ENCODE data around the gene BRMS1L. TPM values are rescaled to one million over a fixed set of nuclear protein-coding genes. Genes with fewer than 3 reads are reported as not detected.

BRMS1L gene
- total and polyA plus RNA-seq, 2 donors (not counting 3 experiments of a cell fraction or from before 2014, with no cell fraction given), result 4.0 to 7.7 TPM

DNA sequence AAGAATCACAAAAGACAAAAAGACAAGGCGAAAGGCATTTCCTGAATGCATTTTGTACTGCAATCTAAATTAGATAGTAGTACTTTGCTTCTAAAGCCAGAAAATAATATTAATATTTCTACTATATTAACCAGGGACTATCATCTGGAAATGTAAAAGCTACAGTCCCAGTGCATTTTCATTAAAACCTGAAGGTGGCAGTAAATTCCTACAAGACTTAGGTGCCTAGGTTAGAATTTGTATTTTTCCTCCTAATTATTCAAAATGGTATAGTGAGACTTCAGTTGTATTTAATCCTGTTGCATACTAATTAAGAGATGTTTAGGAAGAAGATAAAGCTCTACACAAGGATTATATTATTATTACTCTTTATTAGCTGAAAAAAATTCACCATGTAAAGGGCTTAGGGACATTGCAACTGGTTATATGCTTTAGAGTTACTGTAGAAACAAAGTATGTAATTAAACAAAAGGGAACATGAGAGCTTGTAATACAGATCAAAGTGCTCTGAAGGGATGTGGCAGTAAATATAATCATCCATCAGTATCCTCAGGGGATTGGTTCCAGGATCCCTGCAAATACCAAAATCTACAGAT, 53.6 kb downstream of the BRMS1L start:
- no peaks in the 10 kb centered on the region for H3K36me3 ChIP-seq (ENCODE audit: control insufficient read depth in 2 of 2, extremely low read depth in 1 of 2, insufficient read depth in 2 of 2, low read length in 2 of 2)
- peaks cover 13% of the 10 kb centered on the region for H3K4me1 ChIP-seq (ENCODE audit: control insufficient read depth, extremely low read depth, insufficient read depth, low read length)
- no peaks in the 10 kb centered on the region for H4K20me1 ChIP-seq (replicated peaks; ENCODE audit: control insufficient read depth, extremely low read depth, insufficient read depth, low read length)
- H3K9ac ChIP-seq (replicated peaks; ENCODE audit: extremely low read depth, insufficient read depth, low read length), result no peak overlapping the region
- intact Hi-C loops (cut with micrococcal nuclease), result loop anchor here (1.0 to 5.0 kb wide), 4 partner anchors 52 to 678 kb away; partner anchors contain the start of gene BRMS1L
- TF ChIP-seq POLR2A (IDR thresholded peaks at IDR 0.05; ENCODE audit: low read depth, low read length) (no peak), POLR2AphosphoS5 (IDR thresholded peaks at IDR 0.05; ENCODE audit: insufficient read depth, low read depth, low read length) (no peak)
- TF ChIP-seq, protein P1, sequence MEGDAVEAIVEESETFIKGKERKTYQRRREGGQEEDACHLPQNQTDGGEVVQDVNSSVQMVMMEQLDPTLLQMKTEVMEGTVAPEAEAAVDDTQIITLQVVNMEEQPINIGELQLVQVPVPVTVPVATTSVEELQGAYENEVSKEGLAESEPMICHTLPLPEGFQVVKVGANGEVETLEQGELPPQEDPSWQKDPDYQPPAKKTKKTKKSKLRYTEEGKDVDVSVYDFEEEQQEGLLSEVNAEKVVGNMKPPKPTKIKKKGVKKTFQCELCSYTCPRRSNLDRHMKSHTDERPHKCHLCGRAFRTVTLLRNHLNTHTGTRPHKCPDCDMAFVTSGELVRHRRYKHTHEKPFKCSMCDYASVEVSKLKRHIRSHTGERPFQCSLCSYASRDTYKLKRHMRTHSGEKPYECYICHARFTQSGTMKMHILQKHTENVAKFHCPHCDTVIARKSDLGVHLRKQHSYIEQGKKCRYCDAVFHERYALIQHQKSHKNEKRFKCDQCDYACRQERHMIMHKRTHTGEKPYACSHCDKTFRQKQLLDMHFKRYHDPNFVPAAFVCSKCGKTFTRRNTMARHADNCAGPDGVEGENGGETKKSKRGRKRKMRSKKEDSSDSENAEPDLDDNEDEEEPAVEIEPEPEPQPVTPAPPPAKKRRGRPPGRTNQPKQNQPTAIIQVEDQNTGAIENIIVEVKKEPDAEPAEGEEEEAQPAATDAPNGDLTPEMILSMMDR (IDR thresholded peaks at IDR 0.05; ENCODE audit: extremely low read depth in 1 of 2, insufficient read depth in 1 of 2, low read depth in 1 of 2, low read length in 2 of 2), result peak in 1 of 2 donors; percentile 9
- no peaks in the 10 kb centered on the region for H3K27me3 ChIP-seq (ENCODE audit: control insufficient read depth in 2 of 2, insufficient read depth in 2 of 2, low read length in 2 of 2)
- H3K79me2 ChIP-seq (ENCODE audit: control insufficient read depth, insufficient read depth, low read length), result no peaks in the 10 kb centered on the region
- DNase-seq (ENCODE audit: low read depth, low spot score), result peak; percentile 20
- H3K9me1 ChIP-seq (replicated peaks; ENCODE audit: control insufficient read depth, extremely low read depth, insufficient read depth, low read length), result no peaks in the 10 kb centered on the region
- no peak overlapping the region for H3K4me3 ChIP-seq (replicated peaks in 1 of 3; ENCODE audit: insufficient read depth in 1 of 3, low read depth in 1 of 3, low read length in 3 of 3)
- H2AFZ ChIP-seq (ENCODE audit: low read depth, low read length), result no peak overlapping the region
- ChIA-PET CTCF (interaction anchor here (0.9 to 1.7 kb wide), 10 partner anchors 22 to 1270 kb away, joined by 3 to 35 read pairs (median 4); partner anchors contain the start of genes BRMS1L and MBIP), POLR2A (no interaction called here)
- H3K27ac ChIP-seq (ENCODE audit: insufficient read depth, low read depth, low read length), result no peak overlapping the region
- H3K9me3 ChIP-seq (replicated peaks; ENCODE audit: control insufficient read depth, insufficient read depth, low read length), result no peaks in the 10 kb centered on the region
- dilution Hi-C loops (cut with MboI; ENCODE audit: extremely low pct_ligation_motif_present, low sequenced_read_pairs), result no loop called here
- BruUV-seq (replicated peaks), result no TSS peak
- FAIRE-seq, result peak; percentile 38
- H3K4me2 ChIP-seq (ENCODE audit: insufficient read depth, low read length), result no peak overlapping the region

DNA sequence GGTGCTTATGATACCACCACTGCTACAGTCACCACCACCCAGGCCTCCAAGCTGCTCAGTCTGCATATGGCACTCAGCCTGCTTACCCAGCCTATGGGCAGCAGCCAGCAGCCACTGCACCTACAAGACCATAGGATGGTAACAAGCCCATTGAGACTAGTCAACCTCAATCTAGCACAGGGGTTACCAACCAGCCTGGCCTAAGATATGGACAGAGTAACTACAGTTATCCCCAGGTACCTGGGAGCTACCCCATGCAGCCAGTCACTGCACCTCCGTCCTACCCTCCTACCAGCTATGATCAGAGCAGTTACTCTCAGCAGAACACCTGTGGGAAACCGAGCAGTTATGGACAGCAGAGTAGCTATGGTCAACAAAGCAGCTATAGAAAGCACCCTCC, 55.1 kb downstream of the BRMS1L start:
- Histone ChIP-seq H3K27ac (ENCODE audit: insufficient read depth, low read depth, low read length) (no peak overlapping the region), H3K79me2 (ENCODE audit: control insufficient read depth, insufficient read depth, low read length) (no peaks in the 10 kb centered on the region), H3K9me3 (replicated peaks; ENCODE audit: control insufficient read depth, insufficient read depth, low read length) (no peaks in the 10 kb centered on the region), H3K4me3 (replicated peaks in 1 of 3; ENCODE audit: insufficient read depth in 1 of 3, low read depth in 1 of 3, low read length in 3 of 3) (no peak overlapping the region), H3K27me3 (ENCODE audit: control insufficient read depth in 2 of 2, insufficient read depth in 2 of 2, low read length in 2 of 2) (no peaks in the 10 kb centered on the region), H3K9me1 (replicated peaks; ENCODE audit: control insufficient read depth, extremely low read depth, insufficient read depth, low read length) (no peaks in the 10 kb centered on the region), H3K9ac (replicated peaks; ENCODE audit: extremely low read depth, insufficient read depth, low read length) (no peak overlapping the region), H2AFZ (ENCODE audit: low read depth, low read length) (no peak overlapping the region), H3K36me3 (ENCODE audit: control insufficient read depth in 2 of 2, extremely low read depth in 1 of 2, insufficient read depth in 2 of 2, low read length in 2 of 2) (no peaks in the 10 kb centered on the region), H3K4me2 (ENCODE audit: insufficient read depth, low read length) (no peak overlapping the region), H4K20me1 (replicated peaks; ENCODE audit: control insufficient read depth, extremely low read depth, insufficient read depth, low read length) (no peaks in the 10 kb centered on the region), H3K4me1 (ENCODE audit: control insufficient read depth, extremely low read depth, insufficient read depth, low read length) (peaks cover 13% of the 10 kb centered on the region)
- ChIA-PET POLR2A (no interaction called here), CTCF (interaction anchor here (0.7 to 2.7 kb wide), 2 partner anchors 188 to 1061 kb away, joined by 3 to 19 read pairs; no protein-coding TSS in a partner anchor)
- no TSS peak for BruUV-seq (replicated peaks)
- no peak for DNase-seq (ENCODE audit: low read depth, low spot score)
- FAIRE-seq, result no peak
- intact Hi-C loops (cut with micrococcal nuclease), result loop anchor here (5.0 kb wide), 2 partner anchors 491 to 676 kb away; no protein-coding TSS in a partner anchor
- dilution Hi-C loops (cut with MboI; ENCODE audit: extremely low pct_ligation_motif_present, low sequenced_read_pairs), result no loop called here
- no peak for TF ChIP-seq POLR2A (IDR thresholded peaks at IDR 0.05; ENCODE audit: low read depth, low read length)
- no peak for TF ChIP-seq JUN (IDR thresholded peaks at IDR 0.05; ENCODE audit: borderline replicate concordance, insufficient read depth, insufficient read length, low read depth)
- TF ChIP-seq EZH2 (IDR thresholded peaks at IDR 0.05; ENCODE audit: borderline replicate concordance, low read depth, low read length, severe bottlenecking), result no peak
- no peak for TF ChIP-seq MYC (IDR thresholded peaks at IDR 0.05; ENCODE audit: low read depth, low read length)
- TF ChIP-seq, protein P1 (IDR thresholded peaks at IDR 0.05; ENCODE audit: extremely low read depth in 1 of 2, insufficient read depth in 1 of 2, low read depth in 1 of 2, low read length in 2 of 2), result no peak
- no peak for TF ChIP-seq GATA2 (IDR thresholded peaks at IDR 0.05; ENCODE audit: insufficient read depth, insufficient read length, low read depth, low read length)
- no peak for TF ChIP-seq POLR2AphosphoS5 (IDR thresholded peaks at IDR 0.05; ENCODE audit: insufficient read depth, low read depth, low read length)
- TF ChIP-seq FOS (IDR thresholded peaks at IDR 0.05; ENCODE audit: borderline replicate concordance, insufficient read depth, low read length), result no peak

Data from endothelial cell of umbilical vein (primary cell).